ENCODE results near the gene KCNV2.

KCNV2 gene

DNA sequence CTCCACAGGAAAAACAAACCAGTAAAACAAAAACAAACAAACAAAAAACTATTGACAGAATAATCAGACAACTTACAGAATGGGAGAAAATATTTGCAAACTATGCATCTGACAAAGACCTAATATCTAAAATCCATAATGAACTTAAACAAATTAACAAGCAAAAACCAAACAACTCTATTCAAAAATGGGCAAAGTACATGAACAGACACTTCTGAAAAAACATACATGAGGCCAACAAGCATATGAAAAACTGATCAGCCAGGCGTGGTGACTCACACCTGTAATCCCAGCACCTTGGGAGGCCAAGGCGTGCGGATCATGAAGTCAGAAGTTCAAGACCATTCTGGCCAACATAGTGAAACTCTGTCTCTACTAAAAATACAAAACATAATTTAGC is 60.1 kb downstream of the KCNV2 start:
- TF ChIP-seq POLR2A (IDR thresholded peaks at IDR 0.05; ENCODE audit: extremely low read depth, insufficient read length) (no peak), MYC (IDR thresholded peaks at IDR 0.05; ENCODE audit: low read depth, low read length) (no peak)
- TF ChIP-seq, protein P1, sequence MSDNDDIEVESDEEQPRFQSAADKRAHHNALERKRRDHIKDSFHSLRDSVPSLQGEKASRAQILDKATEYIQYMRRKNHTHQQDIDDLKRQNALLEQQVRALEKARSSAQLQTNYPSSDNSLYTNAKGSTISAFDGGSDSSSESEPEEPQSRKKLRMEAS (IDR thresholded peaks at IDR 0.05; ENCODE audit: low read depth, low read length): no peak
- H3K4me3 ChIP-seq (ENCODE audit: low read depth, low read length): no peak overlapping the region

DNA sequence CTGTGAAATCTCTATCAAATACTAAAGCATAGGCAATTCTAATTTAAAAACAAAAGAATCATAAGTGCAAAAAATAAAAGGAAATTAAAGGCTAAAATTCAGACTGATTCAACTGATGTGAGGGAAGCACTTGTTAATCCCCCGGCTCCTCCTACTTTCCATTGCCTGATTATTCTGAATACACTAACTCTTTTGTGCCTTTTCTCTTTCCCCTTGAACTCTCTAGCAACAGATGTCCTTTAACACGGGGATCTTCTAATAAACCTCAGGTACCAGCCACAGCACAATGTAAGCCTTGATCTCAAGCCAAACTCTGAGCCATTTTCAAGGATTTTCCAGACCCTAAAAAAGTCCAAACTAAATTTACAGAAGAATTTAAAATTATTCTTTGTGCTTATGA is 61.5 kb downstream of the KCNV2 start:
- H3K4me3 ChIP-seq (ENCODE audit: low read depth, low read length): no peak overlapping the region
- TF ChIP-seq MYC (IDR thresholded peaks at IDR 0.05; ENCODE audit: low read depth, low read length) (no peak), POLR2A (IDR thresholded peaks at IDR 0.05; ENCODE audit: extremely low read depth, insufficient read length) (no peak)
- TF ChIP-seq, protein P1 (IDR thresholded peaks at IDR 0.05; ENCODE audit: low read depth, low read length): no peak
- TF ChIP-seq, protein P2, sequence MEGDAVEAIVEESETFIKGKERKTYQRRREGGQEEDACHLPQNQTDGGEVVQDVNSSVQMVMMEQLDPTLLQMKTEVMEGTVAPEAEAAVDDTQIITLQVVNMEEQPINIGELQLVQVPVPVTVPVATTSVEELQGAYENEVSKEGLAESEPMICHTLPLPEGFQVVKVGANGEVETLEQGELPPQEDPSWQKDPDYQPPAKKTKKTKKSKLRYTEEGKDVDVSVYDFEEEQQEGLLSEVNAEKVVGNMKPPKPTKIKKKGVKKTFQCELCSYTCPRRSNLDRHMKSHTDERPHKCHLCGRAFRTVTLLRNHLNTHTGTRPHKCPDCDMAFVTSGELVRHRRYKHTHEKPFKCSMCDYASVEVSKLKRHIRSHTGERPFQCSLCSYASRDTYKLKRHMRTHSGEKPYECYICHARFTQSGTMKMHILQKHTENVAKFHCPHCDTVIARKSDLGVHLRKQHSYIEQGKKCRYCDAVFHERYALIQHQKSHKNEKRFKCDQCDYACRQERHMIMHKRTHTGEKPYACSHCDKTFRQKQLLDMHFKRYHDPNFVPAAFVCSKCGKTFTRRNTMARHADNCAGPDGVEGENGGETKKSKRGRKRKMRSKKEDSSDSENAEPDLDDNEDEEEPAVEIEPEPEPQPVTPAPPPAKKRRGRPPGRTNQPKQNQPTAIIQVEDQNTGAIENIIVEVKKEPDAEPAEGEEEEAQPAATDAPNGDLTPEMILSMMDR (IDR thresholded peaks at IDR 0.05; ENCODE audit: low read depth, low read length): no peak
- DNase-seq (ENCODE audit: low read depth): no peak

More for the DNA sequence above, 60.1 kb downstream of the KCNV2 start:
- no peak for DNase-seq (ENCODE audit: low read depth)
